A673 (cell line): ENCODE measurements around the gene MYBPHL. TPM values are rescaled to one million over a fixed set of nuclear protein-coding genes. Genes with fewer than 3 reads are reported as not detected.

Source experiments
- BruUV-seq: library from RNA; stranded (reverse); fragments of 400-500 nt; replicated peaks from 2 replicates; lab custom pipeline; 2021; lab: Mats Ljungman, UMichigan
- CTCF ChIA-PET: fragments of 300-600 bp; sonication (Branson Sonifier 250); formaldehyde crosslinking; loops from one replicate; lab custom pipeline; 2022; ENCODE audit warnings: antibody characterized with exemption; lab: Charles Lee
- POLR2A ChIA-PET: fragments of 300-600 bp; sonication (Branson Sonifier 250); formaldehyde crosslinking; loops from one replicate; lab custom pipeline; 2022; ENCODE audit warnings: antibody characterized with exemption; ENCODE audit not compliant: low non-redundant PET; lab: Charles Lee
- DNase-seq: peaks from one replicate; pipeline ENCODE4 v3.0.0-alpha.2; 2015; ENCODE audit warnings: low spot score
- H3K27ac ChIP-seq: fragments of 200-600 bp; sonication (generic); 2 replicates; pipeline ENCODE4 v1.5.1; 2016; ENCODE audit warnings: mixed run types, low read depth, mild to moderate bottlenecking, mixed read lengths, antibody characterized with exemption, low read length; ENCODE audit not compliant: poor library complexity, severe bottlenecking
- H3K27me3 ChIP-seq: fragments of 200-600 bp; sonication (generic); replicated peaks from 2 replicates; pipeline ENCODE4 v1.6.1; 2017; ENCODE audit warnings: mixed run types, low read depth, mild to moderate bottlenecking, mixed read lengths, antibody characterized with exemption, low read length; ENCODE audit not compliant: insufficient read depth, poor library complexity
- H3K36me3 ChIP-seq: fragments of 200-600 bp; sonication (generic); 2 replicates; pipeline ENCODE4 v1.6.1; 2016; ENCODE audit warnings: mixed run types, mild to moderate bottlenecking, mixed read lengths, antibody characterized with exemption, low read length; ENCODE audit not compliant: insufficient read depth, poor library complexity, severe bottlenecking
- H3K4me1 ChIP-seq: fragments of 200-600 bp; sonication (generic); 2 replicates; pipeline ENCODE4 v1.6.1; 2017; ENCODE audit warnings: mixed run types, mild to moderate bottlenecking, mixed read lengths, antibody characterized with exemption, low read length; ENCODE audit not compliant: insufficient read depth, poor library complexity, severe bottlenecking
- H3K4me3 ChIP-seq: fragments of 200-600 bp; sonication (generic); 2 replicates; pipeline ENCODE4 v1.5.1; 2016; ENCODE audit warnings: low read depth, mixed run types, mild to moderate bottlenecking, mixed read lengths, low read length; ENCODE audit not compliant: poor library complexity, severe bottlenecking
- H3K9me3 ChIP-seq: fragments of 200-600 bp; sonication (generic); 2 replicates; pipeline ENCODE4 v1.6.1; 2016; ENCODE audit warnings: mixed run types, low read depth, mild to moderate bottlenecking, mixed read lengths, antibody characterized with exemption, low read length; ENCODE audit not compliant: poor library complexity, severe bottlenecking
- EZH2 ChIP-seq: fragments of 200-600 bp; sonication (generic); IDR thresholded peaks from 2 replicates; pipeline ENCODE4 v1.6.1; 2017; ENCODE audit warnings: borderline replicate concordance, low read depth, mild to moderate bottlenecking, mixed read lengths, antibody characterized with exemption, low read length; ENCODE audit not compliant: poor library complexity, severe bottlenecking
- intact Hi-C: fragments of 100-400 bp; cut with micrococcal nuclease; formaldehyde crosslinking; loops from one replicate; pipeline ENCODE4 v1.10.0; 2022; ENCODE audit not compliant: unreplicated experiment
- total RNA-seq: library from RNA; stranded (reverse); gene quantifications from 2 replicates; pipeline ENCODE4 v1.2.3, GENCODE V29; 2021
- TF ChIP-seq, protein P1 (sequence below): fragments of 300-800, 200-600 bp; sonication (generic); conservative IDR thresholded peaks from 2 replicates; pipeline ENCODE4 v1.5.1; 2017; ENCODE audit warnings: low read depth, mild to moderate bottlenecking, antibody characterized with exemption, low read length, moderate library complexity, mixed read lengths

The MYBPHL gene
- total RNA-seq, 1 experiment from 2014 or later: not detected

DNA sequence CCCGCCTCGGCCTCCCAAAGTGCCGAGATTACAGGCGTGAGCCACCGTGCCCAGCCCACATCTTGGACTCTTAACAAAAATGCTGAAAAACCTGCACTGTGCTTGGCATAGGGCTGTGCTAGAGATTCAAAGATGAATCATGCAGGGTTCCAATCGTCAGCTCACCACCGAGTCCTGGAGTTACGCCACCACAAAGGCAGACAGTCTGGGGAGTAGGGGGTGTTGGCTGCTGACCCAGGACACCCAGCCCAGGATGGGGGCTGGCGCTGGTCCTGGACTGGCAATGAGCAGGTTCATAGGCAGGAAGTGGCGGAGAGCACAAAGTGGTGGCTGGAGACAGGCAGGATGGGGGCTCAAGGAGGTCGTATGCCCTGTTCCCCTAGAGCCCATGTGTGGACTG is 39.8 kb downstream of the MYBPHL start:
- Histone ChIP-seq H3K36me3 (peaks cover 31% of the 10 kb centered on the region), H3K27me3 (no peaks in the 10 kb centered on the region), H3K4me1 (no peaks in the 10 kb centered on the region), H3K27ac (no peak overlapping the region), H3K4me3 (no peak overlapping the region), H3K9me3 (no peaks in the 10 kb centered on the region)
- CTCF ChIA-PET: no interaction called here
- no peak for DNase-seq
- intact Hi-C loops: no loop called here
- no TSS peak for BruUV-seq
- no peak for TF ChIP-seq EZH2
- TF ChIP-seq, protein P1, sequence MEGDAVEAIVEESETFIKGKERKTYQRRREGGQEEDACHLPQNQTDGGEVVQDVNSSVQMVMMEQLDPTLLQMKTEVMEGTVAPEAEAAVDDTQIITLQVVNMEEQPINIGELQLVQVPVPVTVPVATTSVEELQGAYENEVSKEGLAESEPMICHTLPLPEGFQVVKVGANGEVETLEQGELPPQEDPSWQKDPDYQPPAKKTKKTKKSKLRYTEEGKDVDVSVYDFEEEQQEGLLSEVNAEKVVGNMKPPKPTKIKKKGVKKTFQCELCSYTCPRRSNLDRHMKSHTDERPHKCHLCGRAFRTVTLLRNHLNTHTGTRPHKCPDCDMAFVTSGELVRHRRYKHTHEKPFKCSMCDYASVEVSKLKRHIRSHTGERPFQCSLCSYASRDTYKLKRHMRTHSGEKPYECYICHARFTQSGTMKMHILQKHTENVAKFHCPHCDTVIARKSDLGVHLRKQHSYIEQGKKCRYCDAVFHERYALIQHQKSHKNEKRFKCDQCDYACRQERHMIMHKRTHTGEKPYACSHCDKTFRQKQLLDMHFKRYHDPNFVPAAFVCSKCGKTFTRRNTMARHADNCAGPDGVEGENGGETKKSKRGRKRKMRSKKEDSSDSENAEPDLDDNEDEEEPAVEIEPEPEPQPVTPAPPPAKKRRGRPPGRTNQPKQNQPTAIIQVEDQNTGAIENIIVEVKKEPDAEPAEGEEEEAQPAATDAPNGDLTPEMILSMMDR: no peak
- POLR2A ChIA-PET: no interaction called here

DNA sequence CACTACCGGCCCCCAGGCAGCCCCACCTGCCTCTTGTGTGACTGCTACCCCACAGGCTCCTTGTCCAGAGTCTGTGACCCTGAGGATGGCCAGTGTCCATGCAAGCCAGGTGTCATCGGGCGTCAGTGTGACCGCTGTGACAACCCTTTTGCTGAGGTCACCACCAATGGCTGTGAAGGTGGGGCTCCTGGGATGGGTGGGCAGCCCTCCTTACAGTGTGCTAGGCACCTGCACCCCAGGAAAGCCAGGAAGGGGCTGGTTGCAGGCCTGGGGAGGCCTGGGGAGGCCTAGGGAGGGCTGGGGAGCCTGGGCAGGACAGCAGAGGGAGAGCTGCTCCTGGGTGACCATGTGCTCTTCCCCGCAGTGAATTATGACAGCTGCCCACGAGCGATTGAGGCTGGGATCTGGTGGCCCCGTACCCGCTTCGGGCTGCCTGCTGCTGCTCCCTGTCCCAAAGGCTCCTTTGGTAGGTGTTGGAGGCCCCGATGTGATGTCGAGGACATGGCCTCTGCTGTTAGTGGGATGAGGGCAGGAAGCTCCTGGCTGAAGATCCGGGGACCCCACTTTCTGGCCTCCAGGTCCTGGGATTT is 41.0 kb downstream of the MYBPHL start:
- TF ChIP-seq EZH2: no peak
- TF ChIP-seq, protein P1: no peak
- Histone ChIP-seq H3K27ac (no peak overlapping the region), H3K4me3 (no peak overlapping the region), H3K36me3 (peaks cover 31% of the 10 kb centered on the region), H3K9me3 (no peaks in the 10 kb centered on the region), H3K4me1 (no peaks in the 10 kb centered on the region), H3K27me3 (no peaks in the 10 kb centered on the region)
- ChIA-PET POLR2A (no interaction called here), CTCF (interaction anchor here (0.6 kb wide), 1 partner anchor 133 kb away, joined by 3 read pairs; no protein-coding TSS in a partner anchor)
- no peak for DNase-seq
- BruUV-seq: no TSS peak
- intact Hi-C loops: no loop called here

- BruUV-seq: no TSS peak
- POLR2A ChIA-PET: no interaction called here
Measured at GRCh38 chr1:109265016-109265415, 41.8 kb downstream of the MYBPHL start.

More at GRCh38 chr1:109265016-109265415, 41.8 kb downstream of the MYBPHL start:
- intact Hi-C loops: no loop called here
- no peak overlapping the region for H3K27ac ChIP-seq
- no peaks in the 10 kb centered on the region for H3K9me3 ChIP-seq
- H3K27me3 ChIP-seq: no peaks in the 10 kb centered on the region
- H3K4me1 ChIP-seq: no peaks in the 10 kb centered on the region
- no peak for DNase-seq
- CTCF ChIA-PET: interaction anchor here (0.6 kb wide), 1 partner anchor 218 kb away, joined by 3 read pairs; no protein-coding TSS in a partner anchor
- H3K36me3 ChIP-seq: peaks cover 28% of the 10 kb centered on the region
- no peak overlapping the region for H3K4me3 ChIP-seq
- TF ChIP-seq EZH2: no peak
- TF ChIP-seq, protein P1: no peak
